Pulmonary artery endothelial cell (primary cell): ENCODE results near the gene DLGAP5. TPM values are rescaled to one million over a fixed set of nuclear protein-coding genes. Genes with fewer than 3 reads are reported as not detected.

Source experiments
- DNase-seq: peaks from one replicate; pipeline ENCODE4 v3.0.0-alpha.2; 2011; ENCODE audit warnings: low read depth, low spot score
- total RNA-seq: library from RNA; depleted of rRNA; stranded (reverse); fragments of >200 nt; gene quantifications from 2 replicates; pipeline ENCODE4 v1.2.3, GENCODE V29; 2014

DLGAP5 gene
- total RNA-seq, 1 donor from 2014 or later, result 48.5 TPM

- DNase-seq, result no peak
Observed at GRCh38 chr14:55114720-55115119, 76.7 kb downstream of the DLGAP5 start.

GRCh38 chr14:55111122-55111708, 80.2 kb downstream of the DLGAP5 start:
- DNase-seq, result no peak

GRCh38 chr14:55109836-55110235, 81.5 kb downstream of the DLGAP5 start:
- no peak for DNase-seq

GRCh38 chr14:55107766-55108554, 83.4 kb downstream of the DLGAP5 start:
- peak; percentile 87 for DNase-seq

- no peak for DNase-seq
Observed at GRCh38 chr14:55105991-55106390, 85.4 kb downstream of the DLGAP5 start.

GRCh38 chr14:55103971-55104954, 87.1 kb downstream of the DLGAP5 start:
- DNase-seq, result no peak

GRCh38 chr14:55103005-55103640, 88.3 kb downstream of the DLGAP5 start:
- peak; percentile 52 for DNase-seq

GRCh38 chr14:55102141-55102621, 89.2 kb downstream of the DLGAP5 start:
- DNase-seq, result peak; percentile 99

GRCh38 chr14:55101698-55102097, 89.7 kb downstream of the DLGAP5 start:
- DNase-seq, result no peak

- DNase-seq, result no peak
Observed at GRCh38 chr14:55099756-55100155, 91.6 kb downstream of the DLGAP5 start.

GRCh38 chr14:55098561-55098898, 92.9 kb downstream of the DLGAP5 start:
- no peak for DNase-seq

Other genes with a start within 250 kb of the DLGAP5 start
- 18.0 and 27.6 TPM in 2 replicates for gene WDHD1, start 164.5 kb downstream of the DLGAP5 start, total RNA-seq
- gene SOCS4, start 164.3 kb downstream of the DLGAP5 start, total RNA-seq, result 18.1 and 29.4 TPM in 2 replicates
- 22.9 and 23.7 TPM in 2 replicates for gene MAPK1IP1L, start 139.9 kb downstream of the DLGAP5 start, total RNA-seq
- gene LGALS3, start 62.3 kb downstream of the DLGAP5 start, total RNA-seq, result 48.6 and 60.1 TPM in 2 replicates
- gene FBXO34, start 79.8 kb upstream of the DLGAP5 start, total RNA-seq, result 27.6 and 31.7 TPM in 2 replicates
- 13.1 and 15.3 TPM in 2 replicates for gene ATG14, start 220.2 kb upstream of the DLGAP5 start, total RNA-seq
- gene TBPL2, start 249.0 kb upstream of the DLGAP5 start, total RNA-seq, result not detected in 2 replicates